GM12874 (cell line): ENCODE data around the gene NAA10.

Experiments used
- CTCF ChIP-seq: IDR thresholded peaks from 2 replicates; pipeline ENCODE4 v1.5.1; 2011; ENCODE audit warnings: low read depth, mild to moderate bottlenecking, control low read depth, low read length, moderate library complexity; ENCODE audit not compliant: insufficient read depth

Gene NAA10

DNA sequence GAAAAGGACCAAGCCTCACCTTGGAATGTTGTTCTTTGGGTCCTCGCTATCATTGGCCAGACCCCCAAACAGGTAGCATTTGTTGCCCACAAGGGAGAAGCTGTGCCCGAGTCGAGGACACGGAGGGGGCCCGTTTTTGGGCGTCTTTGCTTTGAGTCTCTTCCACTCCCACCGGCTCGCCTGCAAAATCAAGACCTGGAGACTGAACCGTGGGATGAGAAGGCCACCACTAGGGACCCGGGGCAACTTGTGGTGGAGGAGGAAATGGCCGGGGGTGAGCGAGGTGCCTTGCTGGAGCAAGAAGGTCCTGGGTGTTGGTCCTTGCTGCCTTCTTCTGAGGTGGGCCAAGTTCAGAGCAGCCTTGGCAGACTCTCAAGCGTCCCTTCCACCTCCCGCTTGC lies 29.3 kb upstream of the NAA10 start:
- TF ChIP-seq CTCF: no peak

- no peak for TF ChIP-seq CTCF
These were observed 28.7 kb upstream of the NAA10 start for GRCh38 chrX:153963546-153963945.

DNA sequence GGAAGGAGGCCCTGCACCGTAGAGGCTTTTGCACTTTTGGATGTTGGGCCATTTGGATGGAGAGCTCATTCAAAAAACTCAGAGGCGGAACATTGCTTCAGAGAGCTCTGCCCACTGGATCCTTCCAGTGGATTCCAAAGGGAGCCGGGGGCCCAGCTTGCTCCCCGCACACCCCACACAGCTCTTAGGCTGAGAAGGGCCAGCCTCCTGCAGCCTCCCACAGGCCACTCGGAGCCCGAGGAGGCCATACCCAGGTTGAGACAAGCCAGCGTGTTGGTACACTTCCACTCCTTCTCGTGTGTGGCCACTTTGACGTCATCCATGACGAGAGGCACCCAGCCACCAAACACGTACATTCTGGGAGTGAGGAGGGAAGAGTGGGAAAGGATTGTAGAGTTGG lies 26.5 kb upstream of the NAA10 start:
- TF ChIP-seq CTCF: no peak

DNA sequence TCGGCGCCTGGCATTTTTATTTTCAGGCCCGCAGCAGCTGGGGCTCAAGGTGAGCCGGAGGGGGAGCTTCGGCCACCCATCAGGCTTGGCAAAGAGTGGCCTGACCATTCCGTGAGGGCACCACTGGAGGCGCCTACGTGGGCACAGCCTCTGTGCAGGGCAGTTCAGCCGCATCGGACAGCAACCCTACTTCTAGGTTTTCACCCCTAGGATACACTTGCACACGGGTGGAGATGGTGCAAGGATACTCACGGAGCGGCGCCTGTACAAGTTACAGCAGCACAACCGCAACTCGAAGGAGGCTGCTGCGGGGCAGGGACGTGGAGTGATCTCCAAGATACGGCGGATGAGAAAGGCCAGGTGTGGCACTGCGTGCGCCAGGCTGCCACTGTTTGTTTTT lies 25.9 kb upstream of the NAA10 start:
- TF ChIP-seq CTCF: no peak

- TF ChIP-seq CTCF: no peak
These were observed 25.2 kb upstream of the NAA10 start for GRCh38 chrX:153960077-153960476.

GRCh38 chrX:153959649-153960048 lies 24.8 kb upstream of the NAA10 start:
- TF ChIP-seq CTCF: no peak

DNA sequence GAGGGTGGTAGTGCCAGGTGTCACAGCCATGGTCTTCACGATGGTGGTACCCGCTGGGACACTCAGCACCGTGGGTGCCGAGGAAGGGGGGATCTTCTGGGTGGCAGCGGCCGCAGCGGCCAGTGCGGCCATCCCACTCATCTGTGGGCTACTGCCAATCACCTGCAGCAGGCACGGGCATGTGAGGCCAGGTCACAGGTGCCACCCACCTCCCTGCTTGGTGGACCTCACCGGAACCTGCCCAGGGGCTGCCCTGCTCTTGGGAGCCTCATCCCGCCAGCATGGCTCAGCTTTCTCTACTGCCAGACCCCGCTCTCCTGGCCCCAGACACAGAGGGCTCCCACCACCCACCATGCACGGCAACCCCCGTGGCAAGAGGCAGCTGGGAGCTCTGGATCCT lies 23.8 kb upstream of the NAA10 start:
- TF ChIP-seq CTCF: no peak

GRCh38 chrX:153957224-153957623 lies 22.4 kb upstream of the NAA10 start:
- no peak for TF ChIP-seq CTCF
